Endothelial cell (in vitro differentiated cells): ENCODE data around the gene PLXNB3. TPM values are rescaled to one million over a fixed set of nuclear protein-coding genes. Genes with fewer than 3 reads are reported as not detected.

ENCODE experiments used
- DNase-seq: peaks from one replicate; pipeline ENCODE4 v3.0.0; 2021; ENCODE audit warnings: low spot score
- H3K27ac Mint-ChIP-seq: one replicate; pipeline ENCODE4 v1.8.0; 2021; ENCODE audit warnings: mixed read lengths, inconsistent platforms; ENCODE audit not compliant: unreplicated experiment
- H3K27me3 Mint-ChIP-seq: one replicate; pipeline ENCODE4 v1.8.0; 2021; ENCODE audit warnings: mild to moderate bottlenecking, moderate library complexity, mixed read lengths, inconsistent platforms; ENCODE audit not compliant: unreplicated experiment
- H3K36me3 Mint-ChIP-seq: one replicate; pipeline ENCODE4 v1.8.0; 2021; ENCODE audit warnings: mild to moderate bottlenecking, low read depth, mixed read lengths, inconsistent platforms; ENCODE audit not compliant: unreplicated experiment
- H3K4me1 Mint-ChIP-seq: one replicate; pipeline ENCODE4 v1.8.0; 2021; ENCODE audit warnings: mild to moderate bottlenecking, mixed read lengths, inconsistent platforms; ENCODE audit not compliant: unreplicated experiment
- H3K4me3 Mint-ChIP-seq: one replicate; pipeline ENCODE4 v1.8.0; 2021; ENCODE audit warnings: mild to moderate bottlenecking, mixed read lengths, inconsistent platforms; ENCODE audit not compliant: unreplicated experiment
- H3K9me3 Mint-ChIP-seq: one replicate; pipeline ENCODE4 v1.8.0; 2021; ENCODE audit warnings: mixed read lengths, inconsistent platforms; ENCODE audit not compliant: unreplicated experiment
- total RNA-seq: library from RNA; stranded (reverse); fragmentation: NEBNext Ultra II Directional; extraction: Animal tissue kit (Norgen Biotek cat#: 25700); gene quantifications from one replicate; pipeline ENCODE4 v1.2.1, GENCODE V29; 2021; ENCODE audit not compliant: unreplicated experiment
- TF ChIP-seq, protein P1 (sequence below): fragments of 200-600 bp; sonication (generic); IDR thresholded peaks from one replicate; pipeline ENCODE4 v1.5.0; 2021; ENCODE audit warnings: antibody characterized with exemption; ENCODE audit not compliant: unreplicated experiment

The PLXNB3 gene
- total RNA-seq, 1 donor from 2014 or later = 11.2 TPM

DNA sequence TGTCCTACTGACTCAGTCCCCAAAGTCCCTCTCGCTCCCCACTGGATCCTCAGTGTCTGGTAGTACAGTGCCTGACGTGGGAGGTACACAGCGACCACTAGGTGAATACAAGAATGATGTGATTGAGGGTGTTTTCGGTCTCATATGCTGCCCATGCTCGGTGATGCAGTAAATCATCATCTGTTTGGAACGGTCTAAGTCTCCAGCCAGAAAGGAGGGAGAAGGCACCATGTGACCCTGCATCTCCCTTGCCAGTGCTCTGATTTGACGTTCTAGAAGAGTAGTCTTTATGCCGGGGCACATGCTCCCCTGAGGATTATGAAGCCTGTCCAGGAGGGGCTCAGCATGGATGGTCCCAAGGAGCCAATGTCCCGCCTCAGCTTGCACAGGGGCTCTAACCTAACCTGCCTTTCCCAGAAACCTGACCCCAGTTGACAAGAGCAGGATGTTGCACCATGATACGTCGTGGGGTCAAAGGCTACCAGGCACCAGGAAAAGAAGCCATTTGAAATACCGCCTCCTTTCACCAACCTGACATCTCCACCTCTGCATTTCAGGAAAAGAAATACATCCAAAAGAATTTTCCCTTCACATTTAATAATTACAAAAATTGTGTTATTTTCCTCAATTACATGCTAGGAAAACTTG lies 13.8 kb upstream of the PLXNB3 start:
- Mint-ChIP-seq H3K9me3 (no peaks in the 10 kb centered on the region), H3K36me3 (no peaks in the 10 kb centered on the region), H3K4me3 (no peak overlapping the region), H3K27ac (no peak overlapping the region), H3K27me3 (no peaks in the 10 kb centered on the region), H3K4me1 (no peaks in the 10 kb centered on the region)
- no peak for DNase-seq
- TF ChIP-seq, protein P1, sequence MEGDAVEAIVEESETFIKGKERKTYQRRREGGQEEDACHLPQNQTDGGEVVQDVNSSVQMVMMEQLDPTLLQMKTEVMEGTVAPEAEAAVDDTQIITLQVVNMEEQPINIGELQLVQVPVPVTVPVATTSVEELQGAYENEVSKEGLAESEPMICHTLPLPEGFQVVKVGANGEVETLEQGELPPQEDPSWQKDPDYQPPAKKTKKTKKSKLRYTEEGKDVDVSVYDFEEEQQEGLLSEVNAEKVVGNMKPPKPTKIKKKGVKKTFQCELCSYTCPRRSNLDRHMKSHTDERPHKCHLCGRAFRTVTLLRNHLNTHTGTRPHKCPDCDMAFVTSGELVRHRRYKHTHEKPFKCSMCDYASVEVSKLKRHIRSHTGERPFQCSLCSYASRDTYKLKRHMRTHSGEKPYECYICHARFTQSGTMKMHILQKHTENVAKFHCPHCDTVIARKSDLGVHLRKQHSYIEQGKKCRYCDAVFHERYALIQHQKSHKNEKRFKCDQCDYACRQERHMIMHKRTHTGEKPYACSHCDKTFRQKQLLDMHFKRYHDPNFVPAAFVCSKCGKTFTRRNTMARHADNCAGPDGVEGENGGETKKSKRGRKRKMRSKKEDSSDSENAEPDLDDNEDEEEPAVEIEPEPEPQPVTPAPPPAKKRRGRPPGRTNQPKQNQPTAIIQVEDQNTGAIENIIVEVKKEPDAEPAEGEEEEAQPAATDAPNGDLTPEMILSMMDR = no peak

- no peaks in the 10 kb centered on the region for H3K36me3 Mint-ChIP-seq
- no peaks in the 10 kb centered on the region for H3K9me3 Mint-ChIP-seq
- H3K27me3 Mint-ChIP-seq = no peaks in the 10 kb centered on the region
- H3K4me1 Mint-ChIP-seq = no peaks in the 10 kb centered on the region
- no peak for DNase-seq
- TF ChIP-seq, protein P1 = no peak
- no peak overlapping the region for H3K4me3 Mint-ChIP-seq
- no peak overlapping the region for H3K27ac Mint-ChIP-seq
Measured at GRCh38 chrX:153755136-153755535, 8.9 kb upstream of the PLXNB3 start.

GRCh38 chrX:153761863-153762262 lies 2.2 kb upstream of the PLXNB3 start:
- TF ChIP-seq, protein P1 = no peak
- Mint-ChIP-seq H3K27me3 (no peaks in the 10 kb centered on the region), H3K27ac (no peak overlapping the region), H3K4me1 (peaks cover 2% of the 10 kb centered on the region), H3K36me3 (no peaks in the 10 kb centered on the region), H3K4me3 (no peak overlapping the region), H3K9me3 (no peaks in the 10 kb centered on the region)
- DNase-seq = no peak

DNA sequence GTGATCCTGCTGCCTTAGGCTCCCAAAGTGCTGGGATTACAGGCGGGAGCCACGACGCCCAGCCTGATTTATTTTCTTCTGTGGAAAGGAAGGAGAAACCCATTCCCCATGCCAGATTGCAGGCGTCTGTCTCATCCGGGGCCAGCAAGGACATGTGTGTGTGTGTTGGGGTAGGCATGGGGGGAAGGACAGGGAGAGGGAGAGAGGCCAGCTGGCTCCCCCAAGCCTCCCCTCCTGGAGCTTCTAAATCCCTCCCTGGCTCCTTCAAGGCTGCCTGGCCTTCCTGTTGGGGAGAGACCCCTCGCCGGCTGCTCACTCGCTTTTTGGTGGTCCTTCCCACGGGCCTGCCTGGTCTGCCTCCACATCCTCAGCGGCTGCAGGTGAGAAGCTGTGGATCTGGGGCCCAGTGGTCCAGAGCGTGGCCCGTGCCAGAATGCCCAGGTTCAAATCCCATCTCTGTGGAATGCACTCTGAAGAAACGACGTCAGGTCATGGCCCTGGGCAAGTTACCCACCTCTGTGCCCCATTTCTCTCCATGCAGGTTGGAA lies 1.3 kb upstream of the PLXNB3 start:
- Mint-ChIP-seq H3K27ac (no peak overlapping the region), H3K4me3 (no peak overlapping the region), H3K36me3 (no peaks in the 10 kb centered on the region), H3K9me3 (no peaks in the 10 kb centered on the region), H3K4me1 (peaks cover 2% of the 10 kb centered on the region), H3K27me3 (no peaks in the 10 kb centered on the region)
- no peak for DNase-seq
- TF ChIP-seq, protein P1 = no peak

GRCh38 chrX:153763298-153763932 lies 634 bp upstream of the PLXNB3 start:
- TF ChIP-seq, protein P1 = no peak
- H3K9me3 Mint-ChIP-seq = no peaks in the 10 kb centered on the region
- no peaks in the 10 kb centered on the region for H3K27me3 Mint-ChIP-seq
- H3K36me3 Mint-ChIP-seq = no peaks in the 10 kb centered on the region
- no peak overlapping the region for H3K4me3 Mint-ChIP-seq
- H3K27ac Mint-ChIP-seq = no peak overlapping the region
- DNase-seq = no peak
- peaks cover 2% of the 10 kb centered on the region for H3K4me1 Mint-ChIP-seq
